Measurements from ENCODE around the gene DMBX1. TPM values are rescaled to one million over a fixed set of nuclear protein-coding genes. Genes with fewer than 3 reads are reported as not detected.

DMBX1 gene
- total and polyA plus RNA-seq, 9 of the 15 experiments (the other 6 are each of a cell fraction or from before 2014, with no cell fraction given) = 0.25 to 4.3 (median 1.0) TPM

- TF ChIP-seq, protein P1, sequence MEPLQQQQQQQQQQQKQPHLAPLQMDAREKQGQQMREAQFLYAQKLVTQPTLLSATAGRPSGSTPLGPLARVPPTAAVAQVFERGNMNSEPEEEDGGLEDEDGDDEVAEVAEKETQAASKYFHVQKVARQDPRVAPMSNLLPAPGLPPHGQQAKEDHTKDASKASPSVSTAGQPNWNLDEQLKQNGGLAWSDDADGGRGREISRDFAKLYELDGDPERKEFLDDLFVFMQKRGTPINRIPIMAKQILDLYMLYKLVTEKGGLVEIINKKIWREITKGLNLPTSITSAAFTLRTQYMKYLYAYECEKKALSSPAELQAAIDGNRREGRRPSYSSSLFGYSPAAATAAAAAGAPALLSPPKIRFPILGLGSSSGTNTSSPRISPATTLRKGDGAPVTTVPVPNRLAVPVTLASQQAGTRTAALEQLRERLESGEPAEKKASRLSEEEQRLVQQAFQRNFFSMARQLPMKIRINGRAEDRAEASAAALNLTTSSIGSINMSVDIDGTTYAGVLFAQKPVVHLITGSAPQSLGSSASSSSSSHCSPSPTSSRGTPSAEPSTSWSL (CRISPR knock-in tag; IDR thresholded peaks at IDR 0.05; ENCODE audit: borderline replicate concordance) = no peak
- TF ChIP-seq KLF1 (tag; IDR thresholded peaks at IDR 0.05) = no peak
Measured at GRCh38 chr1:46474570-46474969, 15.1 kb upstream of the DMBX1 start (continued).

- H3K27ac ChIP-seq (ENCODE audit: extremely low read depth, low read depth, low read length) = no peak overlapping the region
- H2AFZ ChIP-seq (ENCODE audit: low read depth, low read length) = no peak overlapping the region
- ChIA-PET CTCF (ENCODE audit: low intra/inter-chr PET ratio) (interaction anchor here (0.6 to 6.3 kb wide), 8 partner anchors 13 to 71 kb away, joined by 3 to 137 read pairs (median 4); a partner anchor contains a TSS), POLR2A (interaction anchor here (0.6 to 0.8 kb wide), 2 partner anchors 12 to 54 kb away, joined by 3 to 4 read pairs; no protein-coding TSS in a partner anchor)
- no peaks in the 10 kb centered on the region for H3K27me3 ChIP-seq (ENCODE audit: control insufficient read depth in 2 of 2, insufficient read depth in 2 of 2, low read length in 2 of 2)
- H3K9ac ChIP-seq (ENCODE audit: insufficient read depth in 1 of 2, low read depth in 2 of 2, low read length in 2 of 2) = peak overlapping the region in 1 of 2 experiments; percentile 57; a peak in 1 of 4 replicates
- FAIRE-seq (no peak), DNase-seq (ENCODE audit: extremely low read depth in 1 of 4, low spot score in 3 of 4) (no peak), ATAC-seq (no peak)
- H4K20me1 ChIP-seq (replicated peaks; ENCODE audit: control insufficient read depth, insufficient read depth, low read length) = no peaks in the 10 kb centered on the region
- no peak overlapping the region for H3K4me2 ChIP-seq (ENCODE audit: insufficient read depth, low read length)
- in situ Hi-C loops (cut with MboI) (loop anchor here (5.0 kb wide), 1 partner anchor 51 kb away; no protein-coding TSS in a partner anchor), intact Hi-C loops (cut with micrococcal nuclease) (loop anchor here (1.0 to 5.0 kb wide), 3 partner anchors 29 to 69 kb away; no protein-coding TSS in a partner anchor)
- BruUV-seq (replicated peaks) = no TSS peak
- no peaks in the 10 kb centered on the region for H3K36me3 ChIP-seq (ENCODE audit: control insufficient read depth, insufficient read depth, low read length)
- no peaks in the 10 kb centered on the region for H3K9me1 ChIP-seq (ENCODE audit: control insufficient read depth, insufficient read depth, low read length)
- H3K4me3 ChIP-seq = no peak overlapping the region
- peaks cover 17 to 27% of the 10 kb centered on the region in 2 experiments for H3K4me1 ChIP-seq (replicated peaks in 1 of 2; ENCODE audit: control insufficient read depth in 2 of 2, insufficient read depth in 2 of 2, low read length in 2 of 2)
- H3K9me3 ChIP-seq (replicated peaks; ENCODE audit: control insufficient read depth, insufficient read depth, low read depth, low read length) = no peaks in the 10 kb centered on the region
- WGBS (ENCODE audit: insufficient coverage, low coverage, missing lambda C conversion rate) = 19% methylated on average over 2 of the region's 2 CpGs
- no peaks in the 10 kb centered on the region for H3K79me2 ChIP-seq (ENCODE audit: control insufficient read depth, insufficient read depth, low read length)
- TF ChIP-seq FOXK1 (CRISPR knock-in tag; IDR thresholded peaks at IDR 0.05; ENCODE audit: borderline replicate concordance) = no peak
- no peak for TF ChIP-seq CTBP1 (IDR thresholded peaks at IDR 0.05; ENCODE audit: borderline replicate concordance)
- no peak for TF ChIP-seq ETV6 (IDR thresholded peaks at IDR 0.05; ENCODE audit: borderline replicate concordance in 1 of 2, low read depth in 2 of 2, low read length in 1 of 2)
- TF ChIP-seq ETV6 (CRISPR knock-in tag; IDR thresholded peaks at IDR 0.05; ENCODE audit: borderline replicate concordance) = no peak
- TF ChIP-seq NR0B1 (IDR thresholded peaks at IDR 0.05; ENCODE audit: partially characterized antibody) = no peak
- no peak for TF ChIP-seq HNRNPH1 (optimal IDR thresholded peaks at IDR 0.05; ENCODE audit: low read depth, low read length)
- TF ChIP-seq, protein P2, sequence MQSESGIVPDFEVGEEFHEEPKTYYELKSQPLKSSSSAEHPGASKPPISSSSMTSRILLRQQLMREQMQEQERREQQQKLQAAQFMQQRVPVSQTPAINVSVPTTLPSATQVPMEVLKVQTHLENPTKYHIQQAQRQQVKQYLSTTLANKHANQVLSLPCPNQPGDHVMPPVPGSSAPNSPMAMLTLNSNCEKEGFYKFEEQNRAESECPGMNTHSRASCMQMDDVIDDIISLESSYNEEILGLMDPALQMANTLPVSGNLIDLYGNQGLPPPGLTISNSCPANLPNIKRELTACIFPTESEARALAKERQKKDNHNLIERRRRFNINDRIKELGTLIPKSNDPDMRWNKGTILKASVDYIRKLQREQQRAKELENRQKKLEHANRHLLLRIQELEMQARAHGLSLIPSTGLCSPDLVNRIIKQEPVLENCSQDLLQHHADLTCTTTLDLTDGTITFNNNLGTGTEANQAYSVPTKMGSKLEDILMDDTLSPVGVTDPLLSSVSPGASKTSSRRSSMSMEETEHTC (IDR thresholded peaks at IDR 0.05) = no peak
- TF ChIP-seq, protein P3, sequence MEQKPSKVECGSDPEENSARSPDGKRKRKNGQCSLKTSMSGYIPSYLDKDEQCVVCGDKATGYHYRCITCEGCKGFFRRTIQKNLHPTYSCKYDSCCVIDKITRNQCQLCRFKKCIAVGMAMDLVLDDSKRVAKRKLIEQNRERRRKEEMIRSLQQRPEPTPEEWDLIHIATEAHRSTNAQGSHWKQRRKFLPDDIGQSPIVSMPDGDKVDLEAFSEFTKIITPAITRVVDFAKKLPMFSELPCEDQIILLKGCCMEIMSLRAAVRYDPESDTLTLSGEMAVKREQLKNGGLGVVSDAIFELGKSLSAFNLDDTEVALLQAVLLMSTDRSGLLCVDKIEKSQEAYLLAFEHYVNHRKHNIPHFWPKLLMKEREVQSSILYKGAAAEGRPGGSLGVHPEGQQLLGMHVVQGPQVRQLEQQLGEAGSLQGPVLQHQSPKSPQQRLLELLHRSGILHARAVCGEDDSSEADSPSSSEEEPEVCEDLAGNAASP (IDR thresholded peaks at IDR 0.05) = no peak
- TF ChIP-seq SMARCA4 (IDR thresholded peaks at IDR 0.05) = no peak
- no peak for TF ChIP-seq ZSCAN29 (IDR thresholded peaks at IDR 0.05)
- TF ChIP-seq ZNF717 (CRISPR knock-in tag; IDR thresholded peaks at IDR 0.05) = no peak
- TF ChIP-seq, protein P4, sequence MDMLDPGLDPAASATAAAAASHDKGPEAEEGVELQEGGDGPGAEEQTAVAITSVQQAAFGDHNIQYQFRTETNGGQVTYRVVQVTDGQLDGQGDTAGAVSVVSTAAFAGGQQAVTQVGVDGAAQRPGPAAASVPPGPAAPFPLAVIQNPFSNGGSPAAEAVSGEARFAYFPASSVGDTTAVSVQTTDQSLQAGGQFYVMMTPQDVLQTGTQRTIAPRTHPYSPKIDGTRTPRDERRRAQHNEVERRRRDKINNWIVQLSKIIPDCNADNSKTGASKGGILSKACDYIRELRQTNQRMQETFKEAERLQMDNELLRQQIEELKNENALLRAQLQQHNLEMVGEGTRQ (CRISPR knock-in tag; IDR thresholded peaks at IDR 0.05) = no peak
- no peak for TF ChIP-seq ZNF41 (CRISPR knock-in tag; conservative IDR thresholded peaks at IDR 0.05)
Measured at GRCh38 chr1:46476673-46477072, 13.0 kb upstream of the DMBX1 start.
